Measurements from ENCODE around the gene CACNA1C.

DNA sequence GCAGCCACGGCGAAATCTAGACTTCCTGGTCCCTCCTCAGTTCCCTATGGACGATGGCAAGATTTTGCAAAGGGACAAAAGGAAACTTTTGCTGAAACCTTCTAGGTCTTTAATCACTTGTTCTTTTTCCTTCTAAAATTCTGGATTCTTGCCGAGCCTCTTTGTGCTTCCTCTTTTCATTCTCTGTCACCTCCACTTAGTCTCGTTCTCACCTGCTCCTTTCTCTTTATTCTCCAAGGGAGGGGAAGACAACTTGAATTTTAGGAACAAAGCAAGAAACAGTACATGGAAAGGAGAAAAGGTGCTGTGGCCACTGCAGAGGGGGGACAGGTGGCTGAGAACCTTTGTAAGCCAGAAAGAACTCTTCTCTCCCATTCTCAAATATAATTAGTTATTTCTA lies 194.8 kb downstream of the CACNA1C start:
- TF ChIP-seq, protein P1, sequence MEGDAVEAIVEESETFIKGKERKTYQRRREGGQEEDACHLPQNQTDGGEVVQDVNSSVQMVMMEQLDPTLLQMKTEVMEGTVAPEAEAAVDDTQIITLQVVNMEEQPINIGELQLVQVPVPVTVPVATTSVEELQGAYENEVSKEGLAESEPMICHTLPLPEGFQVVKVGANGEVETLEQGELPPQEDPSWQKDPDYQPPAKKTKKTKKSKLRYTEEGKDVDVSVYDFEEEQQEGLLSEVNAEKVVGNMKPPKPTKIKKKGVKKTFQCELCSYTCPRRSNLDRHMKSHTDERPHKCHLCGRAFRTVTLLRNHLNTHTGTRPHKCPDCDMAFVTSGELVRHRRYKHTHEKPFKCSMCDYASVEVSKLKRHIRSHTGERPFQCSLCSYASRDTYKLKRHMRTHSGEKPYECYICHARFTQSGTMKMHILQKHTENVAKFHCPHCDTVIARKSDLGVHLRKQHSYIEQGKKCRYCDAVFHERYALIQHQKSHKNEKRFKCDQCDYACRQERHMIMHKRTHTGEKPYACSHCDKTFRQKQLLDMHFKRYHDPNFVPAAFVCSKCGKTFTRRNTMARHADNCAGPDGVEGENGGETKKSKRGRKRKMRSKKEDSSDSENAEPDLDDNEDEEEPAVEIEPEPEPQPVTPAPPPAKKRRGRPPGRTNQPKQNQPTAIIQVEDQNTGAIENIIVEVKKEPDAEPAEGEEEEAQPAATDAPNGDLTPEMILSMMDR (conservative IDR thresholded peaks at IDR 0.05 in 1 of 2, IDR thresholded peaks at IDR 0.05 in 1 of 2; ENCODE audit: extremely low read depth in 1 of 2, insufficient read depth in 1 of 2, low read depth in 1 of 2, low read length in 2 of 2): no peak
- no peak for TF ChIP-seq EZH2 (IDR thresholded peaks at IDR 0.05; ENCODE audit: borderline replicate concordance, low read length)
